A549 (cell line): Measurements from ENCODE around the gene SPINT1. TPM values are rescaled to one million over a fixed set of nuclear protein-coding genes. Genes with fewer than 3 reads are reported as not detected.

ENCODE experiments used
- ATAC-seq, 2 experiments: fragments of 200-7000 bp in 1 of 2; fragments of >200 bp in 1 of 2; cut with Nextera tagmentation in 1 of 2; cut with Tn5 transposase in 1 of 2; 3 replicates each; pipeline versions ENCODE4 v1.8.0 to v1.9.1; 2018 to 2020; ENCODE audit warnings: mild to moderate bottlenecking in 1 of 2, moderate library complexity in 1 of 2
- CTCF ChIA-PET: fragments of 300-600 bp; sonication (Branson Sonifier 250); formaldehyde crosslinking; extraction: SDS; loops from one replicate; lab custom pipeline; 2021; ENCODE audit warnings: antibody characterized with exemption, inconsistent platforms; lab: Yijun Ruan, JAX
- POLR2A ChIA-PET: fragments of 350-600 bp; formaldehyde crosslinking; extraction: SDS; loops from one replicate; lab custom pipeline; 2021; ENCODE audit warnings: antibody characterized with exemption, inconsistent platforms; lab: Yijun Ruan, JAX
- DNase-seq, 2 experiments: peaks; one replicate each; pipeline versions ENCODE4 v3.0.0 to v3.0.0-alpha.2; 2011 to 2016; ENCODE audit warnings: low read depth in 1 of 2, low spot score in 1 of 2
- FAIRE-seq: peaks from 2 replicates; lab custom pipeline; 2011; peaks lifted over from hg19 to GRCh38; lab: Jason Lieb, UNC
- H3K27ac ChIP-seq, 2 experiments: fragments of >200 bp; sonication (Bioruptor Twin); formaldehyde crosslinking; 3 replicates each; pipeline ENCODE4 v1.5.1; 2016 to 2017
- H3K4me1 ChIP-seq: fragments of >200 bp; sonication (Bioruptor Twin); formaldehyde crosslinking; 3 replicates; pipeline ENCODE4 v1.6.1; 2016
- H3K4me2 ChIP-seq: fragments of >200 bp; sonication (Bioruptor Twin); formaldehyde crosslinking; 3 replicates; pipeline ENCODE4 v1.6.1; 2016
- H3K4me3 ChIP-seq: fragments of >200 bp; sonication (Bioruptor Twin); formaldehyde crosslinking; 3 replicates; pipeline ENCODE4 v1.5.1; 2016
- H3K9me3 ChIP-seq: fragments of >200 bp; sonication (Bioruptor Twin); formaldehyde crosslinking; 3 replicates; pipeline ENCODE4 v1.6.1; 2016
- CEBPB ChIP-seq, 2 experiments: fragments of >200 bp in 1 of 2; sonication (Bioruptor Twin) in 1 of 2; formaldehyde crosslinking in 1 of 2; IDR thresholded peaks; 2 replicates each; pipeline ENCODE4 v1.6.1; 2012 to 2016
- EP300 ChIP-seq, 2 experiments: fragments of >200 bp; sonication (Bioruptor Twin); formaldehyde crosslinking; IDR thresholded peaks; 2 replicates in 1 of 2; 3 replicates in 1 of 2; pipeline ENCODE4 v1.6.1; 2016 to 2017
- ESRRA ChIP-seq: fragments of 150-350 bp; IDR thresholded peaks from 2 replicates; pipeline ENCODE4 v1.6.1; 2014; ENCODE audit warnings: mild to moderate bottlenecking, low read length, borderline replicate concordance
- HOXB13 ChIP-seq: fragments of 250-450 bp; sonication (Bioruptor Pico); IDR thresholded peaks from 2 replicates; pipeline ENCODE4 v1.5.0; 2020; ENCODE audit warnings: low read depth, mild to moderate bottlenecking, moderate library complexity
- JUN ChIP-seq, 2 experiments: fragments of >200 bp; sonication (Bioruptor Twin); formaldehyde crosslinking; IDR thresholded peaks; 2 replicates in 1 of 2; 3 replicates in 1 of 2; pipeline ENCODE4 v1.6.1; 2016 to 2017
- JUNB ChIP-seq: fragments of >200 bp; sonication (Bioruptor Twin); formaldehyde crosslinking; IDR thresholded peaks from 2 replicates; pipeline ENCODE4 v1.6.1; 2016
- MAZ ChIP-seq: fragments of 150-350 bp; IDR thresholded peaks from 2 replicates; pipeline ENCODE4 v1.6.1; 2014; ENCODE audit warnings: antibody characterized with exemption, low read depth, low read length, borderline replicate concordance
- NFE2L2 ChIP-seq: fragments of 150-350 bp; conservative IDR thresholded peaks from 2 replicates; pipeline ENCODE4 v1.6.1; 2014; ENCODE audit warnings: low read length
- PHF8 ChIP-seq: fragments of 200-600 bp; sonication (generic); IDR thresholded peaks from 2 replicates; pipeline ENCODE4 v1.6.1; 2016; ENCODE audit warnings: low read depth, mild to moderate bottlenecking, antibody characterized with exemption, moderate library complexity, borderline replicate concordance
- POLR2A ChIP-seq: IDR thresholded peaks from 2 replicates; pipeline ENCODE4 v1.6.1; 2012; ENCODE audit warnings: mild to moderate bottlenecking, low read length
- RARB ChIP-seq: fragments of 250-450 bp; sonication (Bioruptor Pico); IDR thresholded peaks from 2 replicates; pipeline ENCODE4 v1.8.0; 2021; ENCODE audit warnings: mild to moderate bottlenecking, moderate library complexity
- TFCP2L1 ChIP-seq: fragments of 250-450 bp; sonication (Bioruptor Pico); IDR thresholded peaks from 2 replicates; pipeline ENCODE4 v1.5.0; 2021; ENCODE audit warnings: mild to moderate bottlenecking
- TP53 ChIP-seq: fragments of 250-450 bp; sonication (Bioruptor Pico); IDR thresholded peaks from 2 replicates; pipeline ENCODE4 v1.5.0; 2021; ENCODE audit warnings: mild to moderate bottlenecking, moderate library complexity
- ZC3H11A ChIP-seq: fragments of 450-650 bp; IDR thresholded peaks from 2 replicates; pipeline ENCODE4 v1.6.1; 2014; ENCODE audit warnings: antibody characterized with exemption, mild to moderate bottlenecking
- ZFP36 ChIP-seq: fragments of 450-650 bp; IDR thresholded peaks from 2 replicates; pipeline ENCODE4 v1.6.1; 2014; ENCODE audit warnings: borderline replicate concordance; ENCODE audit not compliant: partially characterized antibody
- ZNF302 ChIP-seq: fragments of 250-450 bp; sonication (Bioruptor Pico); IDR thresholded peaks from 2 replicates; pipeline ENCODE4 v1.9.0; 2021; ENCODE audit warnings: inconsistent platforms, mild to moderate bottlenecking, moderate library complexity
- WGBS: methylation state at CpG from one replicate; pipeline ENCODE4 v1.1.6; 2017; ENCODE audit errors: missing lambda C conversion rate; 5-methylcytosine and 5-hydroxymethylcytosine counted together
- polyA plus RNA-seq, 4 experiments: library from polyadenylated mRNA; depleted of rRNA in 3 of 4; stranded (reverse); fragments of >200 nt; fragmentation: RNase III in 1 of 4; extraction: RNeasy Plus Mini Kit Qiagen cat#74134 plus additional on column Dnase treatment in 1 of 4; gene quantifications; 2 replicates in 3 of 4; 3 replicates in 1 of 4; pipeline ENCODE4 v1.2.3, GENCODE V29; 2011 to 2017
- TF ChIP-seq, protein P1 (sequence below): IDR thresholded peaks from 2 replicates; pipeline ENCODE4 v1.6.1; 2012; ENCODE audit warnings: low read depth, borderline replicate concordance
- TF ChIP-seq, protein P2 (sequence below): fragments of 250-450 bp; sonication (Bioruptor Pico); IDR thresholded peaks from 2 replicates; pipeline ENCODE4 v1.5.0; 2021; ENCODE audit warnings: mild to moderate bottlenecking, moderate library complexity, borderline replicate concordance
- TF ChIP-seq, protein P3 (sequence below): fragments of 250-450 bp; sonication (Bioruptor Pico); IDR thresholded peaks from 2 replicates; pipeline ENCODE4 v1.5.0; 2020; ENCODE audit warnings: low read depth, mild to moderate bottlenecking, moderate library complexity
- TF ChIP-seq, protein P4 (sequence below): fragments of >200 bp; sonication (Bioruptor Twin); formaldehyde crosslinking; IDR thresholded peaks from 2 replicates; pipeline ENCODE4 v1.6.1; 2016
- TF ChIP-seq, protein P5 (sequence below): fragments of 450-650 bp; IDR thresholded peaks from 2 replicates; pipeline ENCODE4 v1.6.1; 2014; ENCODE audit warnings: antibody characterized with exemption
- TF ChIP-seq, protein P6 (sequence below): fragments of >200 bp; sonication (Bioruptor Twin); formaldehyde crosslinking; IDR thresholded peaks from 3 replicates; pipeline ENCODE4 v1.5.1; 2016
- TF ChIP-seq, protein P7 (sequence below): fragments of 150-350 bp; IDR thresholded peaks from 2 replicates; pipeline ENCODE4 v1.6.1; 2014; ENCODE audit warnings: low read depth, mild to moderate bottlenecking, low read length
- TF ChIP-seq, protein P8 (sequence below): fragments of >200 bp; sonication (Bioruptor Twin); formaldehyde crosslinking; IDR thresholded peaks from 3 replicates; pipeline ENCODE4 v1.6.1; 2016
- TF ChIP-seq, protein P9 (sequence below): IDR thresholded peaks from 2 replicates; pipeline ENCODE4 v1.6.1; 2012

SPINT1 gene
- polyA plus RNA-seq, 2 of the 4 experiments (the other 2 are of a cell fraction), result 0.79 to 0.80 TPM

DNA sequence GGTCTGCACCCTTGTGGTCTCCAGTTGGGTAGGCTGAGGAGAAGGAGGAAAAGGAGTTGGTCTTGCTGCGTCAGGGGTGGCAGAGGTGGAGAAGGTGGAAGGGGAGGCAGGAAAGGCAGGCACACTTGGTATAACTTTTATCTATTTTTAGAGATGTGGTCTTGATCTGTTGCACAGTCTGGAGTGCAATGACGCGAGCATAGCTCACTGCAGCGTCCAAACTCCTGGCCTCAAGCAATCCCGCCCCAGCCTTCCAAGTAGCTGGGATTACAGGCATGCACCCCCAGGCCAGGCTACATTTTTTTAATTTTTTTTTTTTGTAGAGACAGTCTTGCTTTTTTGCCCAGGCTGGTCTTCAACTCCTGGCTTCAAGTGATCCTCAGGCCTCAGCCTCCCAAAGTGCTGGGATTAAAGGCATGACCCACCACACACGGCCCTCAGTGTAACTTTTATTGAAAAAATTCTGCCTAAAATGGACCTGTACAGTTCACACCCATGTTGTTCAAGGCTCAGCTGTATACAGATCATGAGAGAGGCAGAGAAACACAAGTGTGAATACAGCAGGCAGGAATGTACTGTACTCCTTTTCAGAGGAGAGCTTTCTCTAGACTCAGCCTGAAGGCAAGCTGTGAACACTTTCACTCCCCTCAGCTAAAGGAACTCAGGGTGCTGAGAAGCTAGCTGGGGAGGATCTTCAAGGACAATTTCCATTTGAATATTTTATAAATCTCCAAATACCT is 32.3 kb downstream of the SPINT1 start:
- DNase-seq, result no peak
- Histone ChIP-seq H3K27ac (peak overlapping the region in 1 of 2 experiments; percentile 39; a peak in 1 of 6 replicates), H3K9me3 (no peaks in the 10 kb centered on the region), H3K4me2 (no peak overlapping the region), H3K4me3 (no peak overlapping the region), H3K4me1 (peaks cover 24% of the 10 kb centered on the region)
- FAIRE-seq, result no peak
- 79% methylated on average over 6 of the region's 6 CpGs for WGBS
- ATAC-seq, result no peak
- no peak for TF ChIP-seq TP53 (CRISPR knock-in tag)
- TF ChIP-seq TFCP2L1, result no peak
- no peak for TF ChIP-seq POLR2A
- no peak for TF ChIP-seq ZC3H11A
- no peak for TF ChIP-seq ZFP36
- TF ChIP-seq PHF8, result no peak
- no peak for TF ChIP-seq RARB (CRISPR knock-in tag)
- TF ChIP-seq JUNB, result no peak
- TF ChIP-seq, protein P1, sequence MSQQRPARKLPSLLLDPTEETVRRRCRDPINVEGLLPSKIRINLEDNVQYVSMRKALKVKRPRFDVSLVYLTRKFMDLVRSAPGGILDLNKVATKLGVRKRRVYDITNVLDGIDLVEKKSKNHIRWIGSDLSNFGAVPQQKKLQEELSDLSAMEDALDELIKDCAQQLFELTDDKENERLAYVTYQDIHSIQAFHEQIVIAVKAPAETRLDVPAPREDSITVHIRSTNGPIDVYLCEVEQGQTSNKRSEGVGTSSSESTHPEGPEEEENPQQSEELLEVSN, result no peak
- TF ChIP-seq, protein P2, sequence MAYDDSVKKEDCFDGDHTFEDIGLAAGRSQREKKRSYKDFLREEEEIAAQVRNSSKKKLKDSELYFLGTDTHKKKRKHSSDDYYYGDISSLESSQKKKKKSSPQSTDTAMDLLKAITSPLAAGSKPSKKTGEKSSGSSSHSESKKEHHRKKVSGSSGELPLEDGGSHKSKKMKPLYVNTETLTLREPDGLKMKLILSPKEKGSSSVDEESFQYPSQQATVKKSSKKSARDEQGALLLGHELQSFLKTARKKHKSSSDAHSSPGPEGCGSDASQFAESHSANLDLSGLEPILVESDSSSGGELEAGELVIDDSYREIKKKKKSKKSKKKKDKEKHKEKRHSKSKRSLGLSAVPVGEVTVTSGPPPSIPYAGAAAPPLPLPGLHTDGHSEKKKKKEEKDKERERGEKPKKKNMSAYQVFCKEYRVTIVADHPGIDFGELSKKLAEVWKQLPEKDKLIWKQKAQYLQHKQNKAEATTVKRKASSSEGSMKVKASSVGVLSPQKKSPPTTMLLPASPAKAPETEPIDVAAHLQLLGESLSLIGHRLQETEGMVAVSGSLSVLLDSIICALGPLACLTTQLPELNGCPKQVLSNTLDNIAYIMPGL (CRISPR knock-in tag), result no peak
- TF ChIP-seq, protein P3, sequence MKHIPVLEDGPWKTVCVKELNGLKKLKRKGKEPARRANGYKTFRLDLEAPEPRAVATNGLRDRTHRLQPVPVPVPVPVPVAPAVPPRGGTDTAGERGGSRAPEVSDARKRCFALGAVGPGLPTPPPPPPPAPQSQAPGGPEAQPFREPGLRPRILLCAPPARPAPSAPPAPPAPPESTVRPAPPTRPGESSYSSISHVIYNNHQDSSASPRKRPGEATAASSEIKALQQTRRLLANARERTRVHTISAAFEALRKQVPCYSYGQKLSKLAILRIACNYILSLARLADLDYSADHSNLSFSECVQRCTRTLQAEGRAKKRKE (CRISPR knock-in tag), result no peak
- TF ChIP-seq, protein P4, sequence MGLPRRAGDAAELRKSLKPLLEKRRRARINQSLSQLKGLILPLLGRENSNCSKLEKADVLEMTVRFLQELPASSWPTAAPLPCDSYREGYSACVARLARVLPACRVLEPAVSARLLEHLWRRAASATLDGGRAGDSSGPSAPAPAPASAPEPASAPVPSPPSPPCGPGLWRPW, result no peak
- no peak for TF ChIP-seq NFE2L2
- TF ChIP-seq ZNF302, result no peak
- TF ChIP-seq MAZ, result no peak
- no peak for TF ChIP-seq ESRRA
- TF ChIP-seq, protein P5, sequence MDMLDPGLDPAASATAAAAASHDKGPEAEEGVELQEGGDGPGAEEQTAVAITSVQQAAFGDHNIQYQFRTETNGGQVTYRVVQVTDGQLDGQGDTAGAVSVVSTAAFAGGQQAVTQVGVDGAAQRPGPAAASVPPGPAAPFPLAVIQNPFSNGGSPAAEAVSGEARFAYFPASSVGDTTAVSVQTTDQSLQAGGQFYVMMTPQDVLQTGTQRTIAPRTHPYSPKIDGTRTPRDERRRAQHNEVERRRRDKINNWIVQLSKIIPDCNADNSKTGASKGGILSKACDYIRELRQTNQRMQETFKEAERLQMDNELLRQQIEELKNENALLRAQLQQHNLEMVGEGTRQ, result no peak
- TF ChIP-seq, protein P6, sequence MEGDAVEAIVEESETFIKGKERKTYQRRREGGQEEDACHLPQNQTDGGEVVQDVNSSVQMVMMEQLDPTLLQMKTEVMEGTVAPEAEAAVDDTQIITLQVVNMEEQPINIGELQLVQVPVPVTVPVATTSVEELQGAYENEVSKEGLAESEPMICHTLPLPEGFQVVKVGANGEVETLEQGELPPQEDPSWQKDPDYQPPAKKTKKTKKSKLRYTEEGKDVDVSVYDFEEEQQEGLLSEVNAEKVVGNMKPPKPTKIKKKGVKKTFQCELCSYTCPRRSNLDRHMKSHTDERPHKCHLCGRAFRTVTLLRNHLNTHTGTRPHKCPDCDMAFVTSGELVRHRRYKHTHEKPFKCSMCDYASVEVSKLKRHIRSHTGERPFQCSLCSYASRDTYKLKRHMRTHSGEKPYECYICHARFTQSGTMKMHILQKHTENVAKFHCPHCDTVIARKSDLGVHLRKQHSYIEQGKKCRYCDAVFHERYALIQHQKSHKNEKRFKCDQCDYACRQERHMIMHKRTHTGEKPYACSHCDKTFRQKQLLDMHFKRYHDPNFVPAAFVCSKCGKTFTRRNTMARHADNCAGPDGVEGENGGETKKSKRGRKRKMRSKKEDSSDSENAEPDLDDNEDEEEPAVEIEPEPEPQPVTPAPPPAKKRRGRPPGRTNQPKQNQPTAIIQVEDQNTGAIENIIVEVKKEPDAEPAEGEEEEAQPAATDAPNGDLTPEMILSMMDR, result no peak
- no peak for TF ChIP-seq EP300 (IDR thresholded peaks at IDR 0.05)
- CTCF ChIA-PET, result interaction anchor here (1.0 to 11.1 kb wide), 3 partner anchors 13 to 19 kb away, joined by 3 to 55 read pairs (median 18); partner anchors contain the start of gene VPS18
- POLR2A ChIA-PET, result no interaction called here

DNA sequence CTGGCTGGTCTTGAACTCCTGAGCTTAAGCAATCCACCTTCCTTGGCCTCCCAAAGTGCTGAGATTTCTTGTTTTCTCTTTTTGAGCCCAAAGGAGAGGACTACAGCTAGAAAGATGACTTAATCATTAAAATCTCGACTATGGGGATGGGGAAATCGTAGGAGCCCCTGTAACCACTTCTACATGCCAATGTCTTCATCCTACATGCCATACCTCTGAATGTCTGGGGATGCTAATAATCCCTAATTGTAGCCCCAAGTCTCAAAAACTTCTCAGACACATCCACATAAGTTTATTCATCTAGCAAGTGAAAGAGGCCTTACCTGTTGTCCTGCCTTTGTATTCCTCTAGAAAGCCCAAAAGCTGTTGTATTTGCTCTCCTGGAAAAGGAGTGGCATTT is 33.8 kb downstream of the SPINT1 start:
- no peaks in the 10 kb centered on the region for H3K9me3 ChIP-seq
- DNase-seq (no peak), FAIRE-seq (no peak), ATAC-seq (no peak)
- ChIA-PET POLR2A (interaction anchor here (0.6 kb wide), 1 partner anchor 71 kb away, joined by 4 read pairs; no protein-coding TSS in a partner anchor), CTCF (interaction anchor here (3.8 to 11.1 kb wide), 2 partner anchors 14 to 17 kb away, joined by 18 to 55 read pairs; partner anchors contain the start of gene VPS18)
- H3K4me3 ChIP-seq, result no peak overlapping the region
- peak overlapping the region in 1 of 2 experiments; percentile 31; a peak in 1 of 6 replicates for H3K27ac ChIP-seq
- H3K4me2 ChIP-seq, result no peak overlapping the region
- peaks cover 24% of the 10 kb centered on the region for H3K4me1 ChIP-seq
- WGBS, result 15% methylated on average over 2 of the region's 2 CpGs
- TF ChIP-seq CEBPB (IDR thresholded peaks at IDR 0.05) (no peak), ZNF302 (no peak), PHF8 (no peak), JUN (IDR thresholded peaks at IDR 0.05) (no peak), HOXB13 (CRISPR knock-in tag) (no peak)
- TF ChIP-seq, protein P7, sequence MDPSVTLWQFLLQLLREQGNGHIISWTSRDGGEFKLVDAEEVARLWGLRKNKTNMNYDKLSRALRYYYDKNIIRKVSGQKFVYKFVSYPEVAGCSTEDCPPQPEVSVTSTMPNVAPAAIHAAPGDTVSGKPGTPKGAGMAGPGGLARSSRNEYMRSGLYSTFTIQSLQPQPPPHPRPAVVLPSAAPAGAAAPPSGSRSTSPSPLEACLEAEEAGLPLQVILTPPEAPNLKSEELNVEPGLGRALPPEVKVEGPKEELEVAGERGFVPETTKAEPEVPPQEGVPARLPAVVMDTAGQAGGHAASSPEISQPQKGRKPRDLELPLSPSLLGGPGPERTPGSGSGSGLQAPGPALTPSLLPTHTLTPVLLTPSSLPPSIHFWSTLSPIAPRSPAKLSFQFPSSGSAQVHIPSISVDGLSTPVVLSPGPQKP, result no peak
- TF ChIP-seq, protein P5, result no peak
- TF ChIP-seq, protein P8, sequence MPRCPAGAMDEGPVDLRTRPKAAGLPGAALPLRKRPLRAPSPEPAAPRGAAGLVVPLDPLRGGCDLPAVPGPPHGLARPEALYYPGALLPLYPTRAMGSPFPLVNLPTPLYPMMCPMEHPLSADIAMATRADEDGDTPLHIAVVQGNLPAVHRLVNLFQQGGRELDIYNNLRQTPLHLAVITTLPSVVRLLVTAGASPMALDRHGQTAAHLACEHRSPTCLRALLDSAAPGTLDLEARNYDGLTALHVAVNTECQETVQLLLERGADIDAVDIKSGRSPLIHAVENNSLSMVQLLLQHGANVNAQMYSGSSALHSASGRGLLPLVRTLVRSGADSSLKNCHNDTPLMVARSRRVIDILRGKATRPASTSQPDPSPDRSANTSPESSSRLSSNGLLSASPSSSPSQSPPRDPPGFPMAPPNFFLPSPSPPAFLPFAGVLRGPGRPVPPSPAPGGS, result no peak
- TF ChIP-seq, protein P9, sequence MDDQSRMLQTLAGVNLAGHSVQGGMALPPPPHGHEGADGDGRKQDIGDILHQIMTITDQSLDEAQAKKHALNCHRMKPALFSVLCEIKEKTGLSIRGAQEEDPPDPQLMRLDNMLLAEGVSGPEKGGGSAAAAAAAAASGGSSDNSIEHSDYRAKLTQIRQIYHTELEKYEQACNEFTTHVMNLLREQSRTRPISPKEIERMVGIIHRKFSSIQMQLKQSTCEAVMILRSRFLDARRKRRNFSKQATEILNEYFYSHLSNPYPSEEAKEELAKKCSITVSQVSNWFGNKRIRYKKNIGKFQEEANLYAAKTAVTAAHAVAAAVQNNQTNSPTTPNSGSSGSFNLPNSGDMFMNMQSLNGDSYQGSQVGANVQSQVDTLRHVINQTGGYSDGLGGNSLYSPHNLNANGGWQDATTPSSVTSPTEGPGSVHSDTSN, result no peak
